Sigmoid colon (tissue), 7 donors: ENCODE data around the gene GPD1. TPM values are rescaled to one million over a fixed set of nuclear protein-coding genes. Genes with fewer than 3 reads are reported as not detected.

Experiments used
- DNase-seq: peaks from one replicate; pipeline ENCODE4 v3.0.0-alpha.2; 2019
- H3K27ac ChIP-seq, 4 donors: fragments of 200-600 bp; sonication (generic); one replicate each; pipeline ENCODE4 v1.5.1; 2016 to 2019; ENCODE audit warnings: mild to moderate bottlenecking in 1 of 4
- H3K27me3 ChIP-seq, 3 donors: fragments of 200-600 bp; sonication (generic); one replicate each; pipeline ENCODE4 v1.5.1; 2019; ENCODE audit warnings: mild to moderate bottlenecking in 1 of 3
- H3K36me3 ChIP-seq, 4 donors: fragments of 200-600 bp; sonication (generic); one replicate each; pipeline ENCODE4 v1.5.1; 2016 to 2019
- H3K4me1 ChIP-seq, 4 donors: fragments of 200-600 bp; sonication (generic); one replicate each; pipeline ENCODE4 v1.5.1; 2017 to 2019
- H3K4me3 ChIP-seq, 4 donors: fragments of 200-600 bp; sonication (generic); one replicate each; pipeline ENCODE4 v1.5.1; 2017 to 2019; ENCODE audit warnings: mild to moderate bottlenecking in 2 of 4, moderate library complexity in 1 of 4
- H3K9me3 ChIP-seq, 4 donors: fragments of 200-600 bp in 3 of 4; sonication (generic) in 3 of 4; one replicate each; pipeline versions ENCODE4 v1.5.1 to v1.6.1; 2013 to 2019
- EP300 ChIP-seq, 4 donors: sonication (generic); formaldehyde crosslinking; IDR thresholded peaks; one replicate each; pipeline ENCODE4 v1.6.1; 2017; ENCODE audit warnings: antibody characterized with exemption in 4 of 4
- POLR2A ChIP-seq, 2 donors: fragments of 450-650 bp; IDR thresholded peaks; one replicate each; pipeline ENCODE4 v1.6.1; 2016; ENCODE audit warnings: antibody characterized with exemption in 2 of 2, mild to moderate bottlenecking in 2 of 2, moderate library complexity in 2 of 2
- POLR2AphosphoS5 ChIP-seq, 4 donors: sonication (generic); formaldehyde crosslinking; IDR thresholded peaks; one replicate each; pipeline ENCODE4 v1.6.1; 2017; ENCODE audit warnings: antibody characterized with exemption in 4 of 4
- WGBS, 2 donors: extraction: QIAGEN DNeasy Blood & Tissue Kit; methylation state at CpG; one replicate each; pipeline ENCODE4 v1.1.7; 2013; 5-methylcytosine and 5-hydroxymethylcytosine counted together
- intact Hi-C: fragments of 100-400 bp; cut with DNase I; formaldehyde crosslinking; loops from one replicate; pipeline ENCODE4 v1.15.1; 2023
- polyA plus RNA-seq, 3 donors: library from polyadenylated mRNA; stranded (reverse); fragments of 200-250 nt; gene quantifications; one replicate each; pipeline ENCODE4 v1.2.3, GENCODE V29; 2013
- total RNA-seq, 4 donors: library from RNA; depleted of rRNA; stranded (reverse); fragments of >200 nt; gene quantifications; one replicate each; pipeline ENCODE4 v1.1.0, GENCODE V29; 2016
- TF ChIP-seq, protein P1 (sequence below), 4 experiments: fragments of 450-650 bp in 3 of 4; fragments of 200-600 bp in 1 of 4; IDR thresholded peaks; one replicate each; pipeline ENCODE4 v1.5.1; 2016 to 2019; ENCODE audit warnings: antibody characterized with exemption in 4 of 4, mild to moderate bottlenecking in 3 of 4, moderate library complexity in 2 of 4
- donor health status: healthy with polysubstance abuse.
- donor health status: Bipolar disorder and iron deficiency.
- donor health status: healthy.

Gene GPD1
- total and polyA plus RNA-seq, 7 donors: 0.55 to 59.6 (median 3.0) TPM

DNA sequence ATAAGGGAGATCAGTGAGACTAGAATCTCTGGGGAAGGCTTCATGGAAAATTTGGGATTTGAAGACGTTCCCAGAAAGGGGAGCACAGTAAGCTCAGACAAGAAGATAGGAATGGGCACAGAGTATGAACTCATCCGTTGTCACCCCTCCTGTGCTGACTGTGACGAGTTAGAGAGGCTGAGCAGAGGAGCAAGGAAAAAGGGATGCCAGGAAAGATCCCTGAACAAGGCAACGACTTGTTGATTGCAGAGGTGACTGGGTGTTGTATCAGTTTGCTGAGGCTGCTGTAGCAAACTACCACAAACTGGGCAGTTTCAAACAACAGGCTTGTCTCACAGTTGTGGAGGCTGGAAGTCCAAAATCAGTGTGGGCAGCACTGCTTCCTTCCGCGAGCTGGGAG, 5.9 kb upstream of the GPD1 start:
- H3K36me3 ChIP-seq: peaks cover 21 to 76% (median 62%) of the 10 kb centered on the region in 4 donors
- TF ChIP-seq POLR2AphosphoS5 (IDR thresholded peaks at IDR 0.05): no peak
- TF ChIP-seq, protein P1, sequence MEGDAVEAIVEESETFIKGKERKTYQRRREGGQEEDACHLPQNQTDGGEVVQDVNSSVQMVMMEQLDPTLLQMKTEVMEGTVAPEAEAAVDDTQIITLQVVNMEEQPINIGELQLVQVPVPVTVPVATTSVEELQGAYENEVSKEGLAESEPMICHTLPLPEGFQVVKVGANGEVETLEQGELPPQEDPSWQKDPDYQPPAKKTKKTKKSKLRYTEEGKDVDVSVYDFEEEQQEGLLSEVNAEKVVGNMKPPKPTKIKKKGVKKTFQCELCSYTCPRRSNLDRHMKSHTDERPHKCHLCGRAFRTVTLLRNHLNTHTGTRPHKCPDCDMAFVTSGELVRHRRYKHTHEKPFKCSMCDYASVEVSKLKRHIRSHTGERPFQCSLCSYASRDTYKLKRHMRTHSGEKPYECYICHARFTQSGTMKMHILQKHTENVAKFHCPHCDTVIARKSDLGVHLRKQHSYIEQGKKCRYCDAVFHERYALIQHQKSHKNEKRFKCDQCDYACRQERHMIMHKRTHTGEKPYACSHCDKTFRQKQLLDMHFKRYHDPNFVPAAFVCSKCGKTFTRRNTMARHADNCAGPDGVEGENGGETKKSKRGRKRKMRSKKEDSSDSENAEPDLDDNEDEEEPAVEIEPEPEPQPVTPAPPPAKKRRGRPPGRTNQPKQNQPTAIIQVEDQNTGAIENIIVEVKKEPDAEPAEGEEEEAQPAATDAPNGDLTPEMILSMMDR (IDR thresholded peaks at IDR 0.05): no peak
- TF ChIP-seq POLR2A (IDR thresholded peaks at IDR 0.05): no peak
- TF ChIP-seq EP300 (IDR thresholded peaks at IDR 0.05): no peak
- H3K27me3 ChIP-seq: no peaks in the 10 kb centered on the region
- DNase-seq: no peak
- H3K27ac ChIP-seq: no peak overlapping the region
- no peaks in the 10 kb centered on the region for H3K4me1 ChIP-seq
- no peak overlapping the region for H3K4me3 ChIP-seq
- H3K9me3 ChIP-seq: no peaks in the 10 kb centered on the region
- intact Hi-C loops: no loop called here
- WGBS, 2 donors: 92 to 93% methylated on average over 6 of the region's 6 CpGs

DNA sequence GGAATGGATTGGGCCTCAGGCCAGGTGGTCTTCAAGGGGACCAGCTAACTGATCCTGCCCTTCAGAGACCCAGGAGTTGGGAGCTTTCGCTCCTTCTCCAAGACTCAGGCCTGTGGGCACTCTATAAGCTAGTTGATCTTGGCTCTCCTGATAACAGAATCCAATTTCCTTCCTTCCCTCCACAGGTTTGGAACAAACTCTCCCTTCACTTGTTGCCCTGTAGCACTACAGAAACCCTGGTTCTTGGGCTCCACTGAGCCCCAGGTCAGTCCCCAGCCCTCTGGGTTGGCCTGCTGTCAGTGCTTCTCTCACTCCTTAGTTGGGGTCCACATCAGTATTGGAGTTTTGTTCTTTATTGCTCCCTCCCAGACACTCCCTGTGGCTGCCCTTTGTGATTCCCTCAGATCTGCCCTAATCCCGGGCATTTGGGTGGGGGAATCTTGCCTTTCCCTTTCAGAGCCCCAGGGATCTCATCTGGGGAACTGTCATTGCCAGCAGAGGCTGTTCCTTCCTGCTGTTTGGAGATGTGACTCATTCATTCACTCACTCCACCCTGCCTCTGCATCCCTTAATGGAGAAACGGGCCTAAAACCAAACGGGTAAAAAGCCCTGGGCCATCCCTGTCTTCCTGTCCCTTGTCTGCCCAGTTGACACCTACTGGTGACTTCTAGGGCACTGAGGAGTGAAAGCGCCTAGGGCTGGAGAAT, 4.4 kb upstream of the GPD1 start:
- DNase-seq: no peak
- no peaks in the 10 kb centered on the region for H3K27me3 ChIP-seq
- WGBS, 2 donors: 75 to 79% methylated on average over 5 of the region's 5 CpGs
- intact Hi-C loops: no loop called here
- peaks cover 21 to 61% (median 47%) of the 10 kb centered on the region in 4 donors for H3K36me3 ChIP-seq
- peaks cover 0 to 12% (median 10%) of the 10 kb centered on the region in 4 donors for H3K4me1 ChIP-seq
- H3K9me3 ChIP-seq: no peaks in the 10 kb centered on the region
- peak overlapping the region in 1 of 4 donors; percentile 4 for H3K27ac ChIP-seq
- TF ChIP-seq POLR2A (IDR thresholded peaks at IDR 0.05) (no peak), POLR2AphosphoS5 (IDR thresholded peaks at IDR 0.05) (no peak), EP300 (IDR thresholded peaks at IDR 0.05) (no peak)
- TF ChIP-seq, protein P1 (IDR thresholded peaks at IDR 0.05): no peak
- no peak overlapping the region for H3K4me3 ChIP-seq

DNA sequence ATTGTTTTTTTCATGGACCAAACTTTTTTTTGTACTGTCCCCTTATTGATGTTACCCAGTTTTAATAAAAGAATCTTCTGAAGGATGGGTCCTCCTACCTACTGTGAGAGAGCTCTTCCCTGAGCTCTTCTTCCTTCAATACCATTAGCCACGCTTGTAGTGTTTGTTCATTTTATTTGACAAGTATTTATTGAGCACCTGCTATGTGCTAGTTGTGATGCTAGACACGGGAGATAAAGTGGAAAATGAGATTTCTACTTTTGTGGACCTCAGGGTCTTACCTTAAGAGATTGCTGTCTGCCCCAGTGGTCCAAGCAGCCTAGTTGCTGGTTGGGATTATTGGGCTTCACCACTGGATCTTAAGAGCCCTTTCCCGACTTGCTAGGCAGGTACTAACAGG, 3.2 kb upstream of the GPD1 start:
- TF ChIP-seq, protein P1 (IDR thresholded peaks at IDR 0.05): no peak
- TF ChIP-seq POLR2A (IDR thresholded peaks at IDR 0.05) (no peak), EP300 (IDR thresholded peaks at IDR 0.05) (no peak), POLR2AphosphoS5 (IDR thresholded peaks at IDR 0.05) (no peak)
- intact Hi-C loops: no loop called here
- H3K27ac ChIP-seq: peak overlapping the region in 1 of 4 donors; percentile 4
- H3K9me3 ChIP-seq: no peaks in the 10 kb centered on the region
- H3K36me3 ChIP-seq: peaks cover 21 to 50% (median 37%) of the 10 kb centered on the region in 4 donors
- H3K4me1 ChIP-seq: peaks cover 0 to 17% (median 12%) of the 10 kb centered on the region in 4 donors
- no peak overlapping the region for H3K4me3 ChIP-seq
- WGBS, 2 donors: 82 to 88% methylated on average over 3 of the region's 3 CpGs
- no peak for DNase-seq
- no peaks in the 10 kb centered on the region for H3K27me3 ChIP-seq

DNA sequence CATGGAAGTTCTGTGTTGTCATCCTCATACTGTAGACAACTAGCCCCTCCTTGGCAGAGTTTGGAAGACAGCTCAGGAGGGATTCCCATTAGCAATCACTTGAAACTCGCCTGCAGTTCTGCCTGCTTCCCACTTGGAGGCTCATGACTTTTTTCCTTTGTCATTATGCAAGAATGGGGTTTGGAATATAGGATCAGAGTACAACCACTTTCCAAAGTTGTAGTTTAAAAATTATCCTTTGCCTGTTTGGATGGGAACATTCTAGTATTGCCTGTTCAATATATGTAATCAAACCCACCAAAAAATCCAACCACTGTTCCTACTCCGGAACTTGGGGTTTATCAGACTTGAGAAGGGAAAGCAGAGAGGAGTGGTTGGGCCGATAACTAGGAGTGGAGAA, 2.1 kb upstream of the GPD1 start:
- Histone ChIP-seq H3K36me3 (peaks cover 19 to 39% (median 28%) of the 10 kb centered on the region in 4 donors), H3K4me3 (no peak overlapping the region), H3K4me1 (peaks cover 0 to 17% (median 12%) of the 10 kb centered on the region in 4 donors), H3K27ac (no peak overlapping the region), H3K27me3 (no peaks in the 10 kb centered on the region), H3K9me3 (no peaks in the 10 kb centered on the region)
- 80 to 86% methylated on average over 3 of the region's 3 CpGs for WGBS, 2 donors
- TF ChIP-seq EP300 (IDR thresholded peaks at IDR 0.05) (no peak), POLR2A (IDR thresholded peaks at IDR 0.05) (no peak), POLR2AphosphoS5 (IDR thresholded peaks at IDR 0.05) (no peak)
- TF ChIP-seq, protein P1 (IDR thresholded peaks at IDR 0.05): peak in 1 of 4 experiments; percentile 36
- intact Hi-C loops: no loop called here
- no peak for DNase-seq
